ENCODE measurements around the gene CABP7. TPM values are rescaled to one million over a fixed set of nuclear protein-coding genes. Genes with fewer than 3 reads are reported as not detected.
A peak's percentile ranks its signal among the peaks of the same experiment; 100 is the strongest.

CABP7 gene
- total and polyA plus RNA-seq, 11 donors, result 0.03 to 0.11 TPM; not detected in 9

GRCh38 chr22:29704528-29705285 lies 15.1 kb upstream of the CABP7 start:
- Histone ChIP-seq H3K9me3 (no peaks in the 10 kb centered on the region), H3K4me1 (peaks cover 0 to 24% (median 7%) of the 10 kb centered on the region in 12 donors), H3K4me3 (no peak overlapping the region), H3K36me3 (no peaks in the 10 kb centered on the region), H3K27ac (no peak overlapping the region), H3K27me3 (peaks cover 0 to 47% (median 16%) of the 10 kb centered on the region in 9 donors)
- intact Hi-C loops (cut with DNase I), result loop anchor here in 1 of 10 donors (10.0 kb wide), 1 partner anchor 380 kb away; the partner anchor contains the start of gene HORMAD2
- TF ChIP-seq CTCF (IDR thresholded peaks at IDR 0.05), result no peak
- no peak for TF ChIP-seq POLR2A (IDR thresholded peaks at IDR 0.05)
- 0 to 28% (median 25%) methylated on average over 4 to 14 of the region's 14 CpGs for WGBS, 4 donors
- DNase-seq, result no peak
- peak in 2 of 4 donors; percentile 24 to 38 for ATAC-seq

GRCh38 chr22:29705651-29706050 lies 14.2 kb upstream of the CABP7 start:
- TF ChIP-seq POLR2A (IDR thresholded peaks at IDR 0.05), result no peak
- TF ChIP-seq CTCF (IDR thresholded peaks at IDR 0.05), result no peak
- Histone ChIP-seq H3K36me3 (no peaks in the 10 kb centered on the region), H3K4me1 (peaks cover 0 to 26% (median 7%) of the 10 kb centered on the region in 12 donors), H3K9me3 (no peaks in the 10 kb centered on the region), H3K4me3 (no peak overlapping the region), H3K27me3 (peaks cover 0 to 47% (median 16%) of the 10 kb centered on the region in 9 donors), H3K27ac (no peak overlapping the region)
- intact Hi-C loops (cut with DNase I), result loop anchor here in 1 of 10 donors (10.0 kb wide), 1 partner anchor 379 kb away; the partner anchor contains the start of gene HORMAD2
- WGBS, 4 donors, result 78 to 91% (median 84%) methylated on average over 4 to 7 of the region's 7 CpGs
- DNase-seq, result no peak
- no peak for ATAC-seq

- no peak overlapping the region for H3K4me3 ChIP-seq
- no peaks in the 10 kb centered on the region for H3K36me3 ChIP-seq
- H3K27ac ChIP-seq, result no peak overlapping the region
- no peak for TF ChIP-seq CTCF (IDR thresholded peaks at IDR 0.05)
- TF ChIP-seq POLR2A (IDR thresholded peaks at IDR 0.05), result no peak
- peaks cover 0 to 51% (median 10%) of the 10 kb centered on the region in 9 donors for H3K27me3 ChIP-seq
- ATAC-seq (no peak), DNase-seq (no peak)
- intact Hi-C loops (cut with DNase I), result loop anchor here in 1 of 10 donors (10.0 kb wide), 1 partner anchor 378 kb away; the partner anchor contains the start of gene HORMAD2
- H3K4me1 ChIP-seq, result peaks cover 0 to 33% (median 7%) of the 10 kb centered on the region in 12 donors
- 27 to 47% (median 35%) methylated on average over 9 of the region's 9 CpGs for WGBS, 4 donors
- H3K9me3 ChIP-seq, result no peaks in the 10 kb centered on the region
Measured at GRCh38 chr22:29706486-29706885, 13.3 kb upstream of the CABP7 start.

GRCh38 chr22:29707010-29707409 lies 12.8 kb upstream of the CABP7 start:
- intact Hi-C loops (cut with DNase I), result loop anchor here in 1 of 10 donors (10.0 kb wide), 1 partner anchor 378 kb away; the partner anchor contains the start of gene HORMAD2
- DNase-seq (no peak), ATAC-seq (no peak)
- Histone ChIP-seq H3K27me3 (peaks cover 0 to 51% (median 10%) of the 10 kb centered on the region in 9 donors), H3K4me1 (peaks cover 0 to 28% (median 6%) of the 10 kb centered on the region in 12 donors), H3K9me3 (no peaks in the 10 kb centered on the region), H3K27ac (no peak overlapping the region), H3K36me3 (no peaks in the 10 kb centered on the region), H3K4me3 (no peak overlapping the region)
- no peak for TF ChIP-seq CTCF (IDR thresholded peaks at IDR 0.05)
- no peak for TF ChIP-seq POLR2A (IDR thresholded peaks at IDR 0.05)
- 43 to 68% (median 60%) methylated on average over 17 to 18 of the region's 18 CpGs for WGBS, 4 donors
